GM13977 (cell line): Measurements from ENCODE around the gene LRRC57.

ENCODE experiments used
- DNase-seq: peaks from one replicate; pipeline ENCODE4 v3.0.0; 2012; ENCODE audit warnings: low spot score
- in situ Hi-C: fragments of 300-500 bp; cut with MboI; formaldehyde crosslinking; loops from one replicate; pipeline ENCODE4 v1.12.0; 2022; ENCODE audit warnings: low sequenced_read_pairs, low pct_unique_long_range_greater_than_20kb, mixed read lengths, inconsistent platforms; ENCODE audit not compliant: unreplicated experiment
- TF ChIP-seq, protein P1 (sequence below): IDR thresholded peaks from 2 replicates; pipeline ENCODE4 v1.5.1; 2012; ENCODE audit warnings: mild to moderate bottlenecking, control low read depth; ENCODE audit not compliant: insufficient read depth; ENCODE audit errors: extremely low read depth, missing control alignments

LRRC57 gene

GRCh38 chr15:42523331-42523730 is 25.3 kb downstream of the LRRC57 start:
- no peak for DNase-seq
- TF ChIP-seq, protein P1, sequence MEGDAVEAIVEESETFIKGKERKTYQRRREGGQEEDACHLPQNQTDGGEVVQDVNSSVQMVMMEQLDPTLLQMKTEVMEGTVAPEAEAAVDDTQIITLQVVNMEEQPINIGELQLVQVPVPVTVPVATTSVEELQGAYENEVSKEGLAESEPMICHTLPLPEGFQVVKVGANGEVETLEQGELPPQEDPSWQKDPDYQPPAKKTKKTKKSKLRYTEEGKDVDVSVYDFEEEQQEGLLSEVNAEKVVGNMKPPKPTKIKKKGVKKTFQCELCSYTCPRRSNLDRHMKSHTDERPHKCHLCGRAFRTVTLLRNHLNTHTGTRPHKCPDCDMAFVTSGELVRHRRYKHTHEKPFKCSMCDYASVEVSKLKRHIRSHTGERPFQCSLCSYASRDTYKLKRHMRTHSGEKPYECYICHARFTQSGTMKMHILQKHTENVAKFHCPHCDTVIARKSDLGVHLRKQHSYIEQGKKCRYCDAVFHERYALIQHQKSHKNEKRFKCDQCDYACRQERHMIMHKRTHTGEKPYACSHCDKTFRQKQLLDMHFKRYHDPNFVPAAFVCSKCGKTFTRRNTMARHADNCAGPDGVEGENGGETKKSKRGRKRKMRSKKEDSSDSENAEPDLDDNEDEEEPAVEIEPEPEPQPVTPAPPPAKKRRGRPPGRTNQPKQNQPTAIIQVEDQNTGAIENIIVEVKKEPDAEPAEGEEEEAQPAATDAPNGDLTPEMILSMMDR: no peak
- in situ Hi-C loops: no loop called here

GRCh38 chr15:42511007-42511391 is 37.6 kb downstream of the LRRC57 start:
- TF ChIP-seq, protein P1: no peak
- in situ Hi-C loops: no loop called here
- DNase-seq: no peak

- in situ Hi-C loops: no loop called here
- TF ChIP-seq, protein P1: no peak
- DNase-seq: no peak
Measured at GRCh38 chr15:42510258-42511006, 38.2 kb downstream of the LRRC57 start.

DNA sequence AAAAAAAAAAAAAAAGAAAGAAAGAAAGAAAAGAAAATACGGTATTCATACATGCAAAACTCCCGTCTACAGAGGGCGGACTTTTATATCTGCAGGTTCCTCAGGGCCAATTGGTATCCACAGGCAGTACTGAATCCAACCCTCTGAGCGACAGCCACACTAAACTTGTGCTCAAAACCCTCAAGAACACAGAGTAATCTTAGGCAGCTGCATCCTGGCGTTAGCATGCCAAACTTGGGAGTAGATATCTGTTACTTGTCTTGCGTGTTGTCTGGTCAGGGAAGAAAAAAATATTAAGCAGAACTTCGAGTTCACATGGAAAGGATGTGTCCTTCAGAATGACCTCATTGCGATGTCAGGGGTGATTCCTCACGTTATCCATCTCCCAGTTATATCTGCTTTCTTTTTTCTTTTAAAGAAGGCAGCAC is 40.3 kb downstream of the LRRC57 start:
- no peak for DNase-seq
- TF ChIP-seq, protein P1: no peak
- in situ Hi-C loops: no loop called here

DNA sequence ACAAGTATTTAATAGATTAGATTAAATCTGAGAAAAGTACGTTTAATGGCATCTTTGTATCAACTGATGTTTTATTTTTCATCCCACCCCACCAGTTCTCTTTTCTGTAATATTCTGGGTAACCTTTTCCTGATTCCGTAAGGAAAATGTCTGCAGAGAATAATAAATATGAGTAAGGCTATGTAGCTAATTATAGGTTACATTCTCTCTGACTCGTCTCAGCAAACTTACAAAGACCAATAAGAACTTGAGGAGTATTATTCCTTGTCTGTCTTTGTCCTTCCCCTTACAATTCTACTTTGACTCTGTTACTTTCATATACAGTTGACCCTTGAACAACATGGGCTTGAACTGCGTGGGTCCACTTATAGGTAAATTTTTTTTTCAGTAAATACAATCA is 41.1 kb downstream of the LRRC57 start:
- no peak for DNase-seq
- TF ChIP-seq, protein P1: no peak
- in situ Hi-C loops: no loop called here

DNA sequence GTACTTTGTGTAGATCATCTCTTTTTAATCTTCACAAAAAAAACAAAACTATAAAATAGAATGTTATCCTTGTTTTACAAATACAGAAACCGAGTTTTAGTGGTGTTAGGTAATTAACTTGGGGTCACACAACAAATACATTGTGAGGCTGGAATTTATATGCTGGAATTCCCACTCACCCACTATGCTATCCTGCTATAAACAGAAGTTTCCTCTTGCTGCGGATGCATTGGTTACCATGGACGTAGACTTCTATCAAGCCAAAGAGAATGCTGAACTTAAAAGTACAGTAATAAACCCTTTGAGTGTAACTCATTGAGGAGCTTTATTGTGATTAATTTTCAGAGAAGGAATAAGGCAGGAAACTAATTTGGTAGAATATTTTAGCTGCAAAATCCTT is 44.0 kb downstream of the LRRC57 start:
- no peak for DNase-seq
- in situ Hi-C loops: no loop called here
- TF ChIP-seq, protein P1: no peak
